Uterine smooth muscle cell (primary cell): ENCODE data around the gene SEPTIN14. TPM values are rescaled to one million over a fixed set of nuclear protein-coding genes. Genes with fewer than 3 reads are reported as not detected.

Experiments used
- total RNA-seq: library from RNA; depleted of rRNA; stranded (reverse); fragments of >200 nt; gene quantifications from 2 replicates; pipeline ENCODE4 v1.2.3, GENCODE V29; 2014

SEPTIN14 gene
- total RNA-seq = not detected in 2 replicates

GRCh38 chr7:55862652-55863051 is at the start of gene SEPTIN14:
Gene SEPTIN14 (minus strand): TSS chr7:55862752. CDS start chr7:55861996, 756 bp downstream.

Other genes starting within 250 kb of the SEPTIN14 start
- gene ZNF713, start 24.7 kb upstream of the SEPTIN14 start, total RNA-seq = 1.4 and 2.1 TPM in 2 replicates
- 11.2 and 13.9 TPM in 2 replicates for gene MRPS17, start 89.1 kb upstream of the SEPTIN14 start, total RNA-seq
- gene NIPSNAP2, start 101.8 kb upstream of the SEPTIN14 start, total RNA-seq = 43.6 and 49.0 TPM in 2 replicates
- 108 and 180 TPM in 2 replicates for gene PSPH, start 188.7 kb upstream of the SEPTIN14 start, total RNA-seq
- 237 and 339 TPM in 2 replicates for gene CCT6A, start 189.0 kb upstream of the SEPTIN14 start, total RNA-seq
- gene SUMF2, start 201.5 kb upstream of the SEPTIN14 start, total RNA-seq = 194 and 245 TPM in 2 replicates
- gene PHKG1, start 230.2 kb upstream of the SEPTIN14 start, total RNA-seq = 0.62 and 0.66 TPM in 2 replicates
- gene CHCHD2, start 243.7 kb upstream of the SEPTIN14 start, total RNA-seq = 535 and 580 TPM in 2 replicates